ENCODE results near the gene ARHGAP22.

GRCh38 chr10:48523820-48524758 lies 80.8 kb downstream of the ARHGAP22 start:
- TF ChIP-seq CTCF (conservative IDR thresholded peaks at IDR 0.05 in 1 of 2, IDR thresholded peaks at IDR 0.05 in 1 of 2; ENCODE audit: extremely low read depth in 1 of 2, insufficient read depth in 1 of 2, low read depth in 1 of 2, low read length in 2 of 2) (peak; percentile 3 to 26), EZH2 (IDR thresholded peaks at IDR 0.05; ENCODE audit: borderline replicate concordance, low read length) (no peak)
